Testis (tissue), 2 donors: Measurements from ENCODE around the gene CT55.

ENCODE experiments used
- POLR2A ChIP-seq: fragments of 450-650 bp; IDR thresholded peaks from one replicate; pipeline ENCODE4 v1.6.1; 2017; ENCODE audit warnings: antibody characterized with exemption, mild to moderate bottlenecking, moderate library complexity
- TF ChIP-seq, protein P1 (sequence below), 3 experiments: fragments of 450-650 bp in 2 of 3; fragments of 200-600 bp in 1 of 3; sonication (generic) in 1 of 3; IDR thresholded peaks; one replicate each; pipeline ENCODE4 v1.5.1; 2016 to 2019; ENCODE audit warnings: antibody characterized with exemption in 3 of 3, mild to moderate bottlenecking in 2 of 3, moderate library complexity in 1 of 3

DNA sequence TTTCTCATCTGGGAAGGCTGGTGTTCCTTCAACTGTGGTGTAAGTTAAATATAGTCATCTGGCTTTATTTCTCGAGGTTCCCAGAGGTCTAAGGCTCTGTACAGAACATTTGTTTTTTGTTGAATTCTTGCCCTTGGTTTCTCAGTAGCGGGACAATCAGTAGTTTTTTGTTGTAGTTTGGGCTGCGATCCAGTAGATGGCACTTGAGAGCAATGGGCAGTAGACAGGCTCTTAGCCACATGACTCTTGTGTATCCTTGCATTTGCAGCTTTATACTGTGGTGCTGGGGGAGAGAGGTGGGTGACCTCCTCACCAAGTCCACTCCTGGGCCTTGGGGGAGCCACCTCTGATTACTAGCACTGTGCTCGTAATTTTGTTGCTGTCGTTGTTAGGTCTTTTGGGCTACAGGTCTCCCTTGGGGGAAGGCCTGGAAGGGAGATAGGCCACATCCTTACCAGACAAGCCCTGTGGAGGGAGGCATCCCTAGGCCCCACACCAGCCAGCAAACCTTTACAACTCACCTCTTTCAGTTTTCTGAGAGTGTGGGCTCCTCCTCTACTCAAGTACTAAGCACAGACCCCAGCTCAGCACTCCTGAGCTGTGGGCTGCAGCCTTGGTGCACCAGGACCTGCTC is 59.0 kb downstream of the CT55 start:
- TF ChIP-seq, protein P1, sequence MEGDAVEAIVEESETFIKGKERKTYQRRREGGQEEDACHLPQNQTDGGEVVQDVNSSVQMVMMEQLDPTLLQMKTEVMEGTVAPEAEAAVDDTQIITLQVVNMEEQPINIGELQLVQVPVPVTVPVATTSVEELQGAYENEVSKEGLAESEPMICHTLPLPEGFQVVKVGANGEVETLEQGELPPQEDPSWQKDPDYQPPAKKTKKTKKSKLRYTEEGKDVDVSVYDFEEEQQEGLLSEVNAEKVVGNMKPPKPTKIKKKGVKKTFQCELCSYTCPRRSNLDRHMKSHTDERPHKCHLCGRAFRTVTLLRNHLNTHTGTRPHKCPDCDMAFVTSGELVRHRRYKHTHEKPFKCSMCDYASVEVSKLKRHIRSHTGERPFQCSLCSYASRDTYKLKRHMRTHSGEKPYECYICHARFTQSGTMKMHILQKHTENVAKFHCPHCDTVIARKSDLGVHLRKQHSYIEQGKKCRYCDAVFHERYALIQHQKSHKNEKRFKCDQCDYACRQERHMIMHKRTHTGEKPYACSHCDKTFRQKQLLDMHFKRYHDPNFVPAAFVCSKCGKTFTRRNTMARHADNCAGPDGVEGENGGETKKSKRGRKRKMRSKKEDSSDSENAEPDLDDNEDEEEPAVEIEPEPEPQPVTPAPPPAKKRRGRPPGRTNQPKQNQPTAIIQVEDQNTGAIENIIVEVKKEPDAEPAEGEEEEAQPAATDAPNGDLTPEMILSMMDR (IDR thresholded peaks at IDR 0.05): peak in 2 of 3 experiments; percentile 14 to 28
- no peak for TF ChIP-seq POLR2A
